Stromal cell of bone marrow (primary cell): ENCODE measurements around the gene CUL4A.
A peak's percentile ranks its signal among the peaks of the same experiment; 100 is the strongest.
"Not testable (repeated sequence)": the region's sequence is repeated elsewhere in the genome, so short reads cannot be mapped to it uniquely, and the experiment has no call there.

Experiments
- DNase-seq: peaks from one replicate; pipeline ENCODE4 v3.0.0-alpha.2; 2012; ENCODE audit warnings: low read depth

Gene CUL4A

GRCh38 chr13:113292021-113292862, 82.8 kb downstream of the CUL4A start:
- DNase-seq, result no peak

- no peak for DNase-seq
These were observed 84.3 kb downstream of the CUL4A start for GRCh38 chr13:113293686-113294085.

GRCh38 chr13:113295776-113296175, 86.4 kb downstream of the CUL4A start:
- no peak for DNase-seq

- peak; percentile 92 for DNase-seq
These were observed 87.5 kb downstream of the CUL4A start, which contains the start of gene LAMP1 for GRCh38 chr13:113296823-113297369. TSS of gene LAMP1 (plus strand) at chr13:113297239. CDS start at chr13:113297435, 196 bp downstream.

- DNase-seq, result no peak
These were observed 88.1 kb downstream of the CUL4A start for GRCh38 chr13:113297370-113298042.

GRCh38 chr13:113298043-113298945, 88.9 kb downstream of the CUL4A start:
- no peak for DNase-seq

- DNase-seq, result no peak
These were observed 90.5 kb downstream of the CUL4A start for GRCh38 chr13:113299951-113300350.

- no peak for DNase-seq
These were observed 93.6 kb downstream of the CUL4A start for GRCh38 chr13:113302986-113303385.

- DNase-seq, result no peak
These were observed 94.7 kb downstream of the CUL4A start for GRCh38 chr13:113304121-113304520.

- no peak for DNase-seq
These were observed 95.8 kb downstream of the CUL4A start for GRCh38 chr13:113305208-113305607.

- DNase-seq, result no peak
These were observed 98.1 kb downstream of the CUL4A start for GRCh38 chr13:113307491-113307890.

GRCh38 chr13:113309473-113309872, 100.1 kb downstream of the CUL4A start:
- no peak for DNase-seq

GRCh38 chr13:113314112-113314511, 104.7 kb downstream of the CUL4A start:
- DNase-seq, result not testable (repeated sequence)

- not testable (repeated sequence) for DNase-seq
These were observed 105.6 kb downstream of the CUL4A start for GRCh38 chr13:113314895-113315470.

GRCh38 chr13:113315992-113316391, 106.6 kb downstream of the CUL4A start:
- DNase-seq, result no peak
